BE2C (cell line): ENCODE measurements around the gene PDAP1.
A peak's percentile ranks its signal among the peaks of the same experiment; 100 is the strongest.

ENCODE experiments used
- DNase-seq: peaks from one replicate; pipeline ENCODE4 v3.0.0-alpha.2; 2020
- H3K27me3 ChIP-seq: fragments of 250-450 bp; sonication (Bioruptor Pico); 2 replicates; pipeline ENCODE4 v1.5.1; 2020; ENCODE audit warnings: mild to moderate bottlenecking
- H3K36me3 ChIP-seq: fragments of 250-450 bp; sonication (Bioruptor Pico); 2 replicates; pipeline ENCODE4 v1.5.1; 2020; ENCODE audit warnings: mild to moderate bottlenecking
- H3K4me1 ChIP-seq: fragments of 250-450 bp; sonication (Bioruptor Pico); 2 replicates; pipeline ENCODE4 v1.5.1; 2020
- H3K4me3 ChIP-seq: 2 replicates; pipeline ENCODE4 v1.5.1; 2011; ENCODE audit warnings: low read depth, low read length
- H3K9me3 ChIP-seq: fragments of 250-450 bp; sonication (Bioruptor Pico); 2 replicates; pipeline ENCODE4 v1.5.1; 2020
- TF ChIP-seq, protein P1 (sequence below): IDR thresholded peaks from 2 replicates; pipeline ENCODE4 v1.5.1; 2012; ENCODE audit warnings: mild to moderate bottlenecking, low read depth, low read length

PDAP1 gene

DNA sequence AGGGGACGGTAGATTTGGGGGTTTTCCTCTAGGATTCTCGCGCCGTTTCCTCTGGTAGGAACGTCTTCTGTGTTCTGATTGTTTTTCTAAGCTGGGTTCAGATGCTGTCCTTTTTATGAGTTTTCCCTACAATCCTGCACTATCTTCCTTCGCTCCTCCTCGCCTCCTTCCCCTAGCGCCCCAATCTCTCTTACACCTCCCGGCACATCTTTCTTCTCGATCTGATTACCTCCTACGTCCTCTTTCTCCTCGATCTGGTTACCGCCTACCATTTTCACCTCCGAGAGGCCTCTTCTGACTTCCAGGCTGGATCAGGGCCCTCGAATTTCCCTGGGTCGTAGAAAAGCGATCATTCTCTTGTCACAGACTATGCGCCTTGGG is 785 bp upstream of the PDAP1 start:
- Histone ChIP-seq H3K9me3 (no peaks in the 10 kb centered on the region), H3K4me3 (peak overlapping the region; percentile 79), H3K4me1 (peaks cover 4% of the 10 kb centered on the region; the same call in 1 of the 2 replicates), H3K27me3 (no peaks in the 10 kb centered on the region), H3K36me3 (peaks cover 58% of the 10 kb centered on the region)
- no peak for DNase-seq
- TF ChIP-seq, protein P1, sequence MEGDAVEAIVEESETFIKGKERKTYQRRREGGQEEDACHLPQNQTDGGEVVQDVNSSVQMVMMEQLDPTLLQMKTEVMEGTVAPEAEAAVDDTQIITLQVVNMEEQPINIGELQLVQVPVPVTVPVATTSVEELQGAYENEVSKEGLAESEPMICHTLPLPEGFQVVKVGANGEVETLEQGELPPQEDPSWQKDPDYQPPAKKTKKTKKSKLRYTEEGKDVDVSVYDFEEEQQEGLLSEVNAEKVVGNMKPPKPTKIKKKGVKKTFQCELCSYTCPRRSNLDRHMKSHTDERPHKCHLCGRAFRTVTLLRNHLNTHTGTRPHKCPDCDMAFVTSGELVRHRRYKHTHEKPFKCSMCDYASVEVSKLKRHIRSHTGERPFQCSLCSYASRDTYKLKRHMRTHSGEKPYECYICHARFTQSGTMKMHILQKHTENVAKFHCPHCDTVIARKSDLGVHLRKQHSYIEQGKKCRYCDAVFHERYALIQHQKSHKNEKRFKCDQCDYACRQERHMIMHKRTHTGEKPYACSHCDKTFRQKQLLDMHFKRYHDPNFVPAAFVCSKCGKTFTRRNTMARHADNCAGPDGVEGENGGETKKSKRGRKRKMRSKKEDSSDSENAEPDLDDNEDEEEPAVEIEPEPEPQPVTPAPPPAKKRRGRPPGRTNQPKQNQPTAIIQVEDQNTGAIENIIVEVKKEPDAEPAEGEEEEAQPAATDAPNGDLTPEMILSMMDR, result no peak

DNA sequence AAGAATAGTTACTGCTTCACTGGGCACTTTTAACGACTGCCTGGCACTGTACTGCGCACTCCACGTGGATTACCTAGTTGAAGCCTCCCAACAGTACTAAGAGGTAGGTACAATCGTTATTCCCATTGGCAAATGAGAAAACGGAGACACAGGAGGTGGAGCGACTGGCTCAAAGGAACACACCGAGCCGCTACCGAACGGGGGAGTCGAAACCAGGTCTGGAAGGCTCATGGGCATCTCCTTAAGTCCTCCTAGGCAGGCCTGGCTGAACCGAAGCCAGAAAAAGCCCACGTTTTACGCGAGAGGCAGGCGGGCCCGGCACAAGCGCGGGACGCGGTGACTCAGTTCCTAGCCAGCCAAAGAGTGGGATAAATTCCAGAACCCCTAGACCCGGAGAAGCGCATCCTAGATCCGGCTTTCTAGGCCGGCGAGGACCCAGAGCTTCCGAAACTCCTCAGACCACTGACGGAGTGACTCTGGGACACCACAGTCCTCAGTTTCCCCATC is 472 bp downstream of the PDAP1 start:
- Histone ChIP-seq H3K9me3 (no peaks in the 10 kb centered on the region), H3K4me1 (peaks cover 4% of the 10 kb centered on the region; the same call in 1 of the 2 replicates), H3K27me3 (no peaks in the 10 kb centered on the region), H3K4me3 (peak overlapping the region; percentile 79), H3K36me3 (peaks cover 60% of the 10 kb centered on the region)
- TF ChIP-seq, protein P1, result no peak
- DNase-seq, result no peak

GRCh38 chr7:99406557-99406956 is 1.8 kb downstream of the PDAP1 start:
- no peak for DNase-seq
- Histone ChIP-seq H3K27me3 (no peaks in the 10 kb centered on the region), H3K4me3 (peak overlapping the region; percentile 79), H3K9me3 (no peaks in the 10 kb centered on the region), H3K36me3 (peaks cover 59% of the 10 kb centered on the region), H3K4me1 (peaks cover 4% of the 10 kb centered on the region; the same call in 1 of the 2 replicates)
- TF ChIP-seq, protein P1, result no peak

DNA sequence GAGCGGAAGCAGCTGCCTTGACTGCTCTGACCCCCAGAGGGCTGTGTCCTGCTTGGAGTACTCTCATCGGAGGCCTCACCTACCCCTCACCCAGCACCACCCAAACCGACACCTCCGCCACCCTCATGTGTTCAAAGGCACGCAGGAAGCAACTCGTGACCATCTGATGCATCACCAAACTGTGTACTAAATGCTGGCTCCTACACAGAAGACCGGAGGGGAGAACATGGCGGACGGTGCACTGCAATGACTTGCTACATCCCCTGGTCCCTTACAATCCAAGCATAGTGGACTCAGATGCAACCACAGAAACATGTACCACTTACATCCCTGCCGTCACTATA is 3.4 kb downstream of the PDAP1 start:
- TF ChIP-seq, protein P1, result no peak
- Histone ChIP-seq H3K4me3 (no peak overlapping the region), H3K36me3 (peaks cover 58% of the 10 kb centered on the region), H3K9me3 (no peaks in the 10 kb centered on the region), H3K4me1 (peaks cover 4% of the 10 kb centered on the region; the same call in 1 of the 2 replicates), H3K27me3 (no peaks in the 10 kb centered on the region)
- no peak for DNase-seq

GRCh38 chr7:99404235-99404976 is 4.0 kb downstream of the PDAP1 start:
- Histone ChIP-seq H3K27me3 (no peaks in the 10 kb centered on the region), H3K9me3 (no peaks in the 10 kb centered on the region), H3K36me3 (peaks cover 62% of the 10 kb centered on the region), H3K4me1 (peaks cover 4% of the 10 kb centered on the region; the same call in 1 of the 2 replicates), H3K4me3 (no peak overlapping the region)
- TF ChIP-seq, protein P1, result no peak
- DNase-seq, result no peak

DNA sequence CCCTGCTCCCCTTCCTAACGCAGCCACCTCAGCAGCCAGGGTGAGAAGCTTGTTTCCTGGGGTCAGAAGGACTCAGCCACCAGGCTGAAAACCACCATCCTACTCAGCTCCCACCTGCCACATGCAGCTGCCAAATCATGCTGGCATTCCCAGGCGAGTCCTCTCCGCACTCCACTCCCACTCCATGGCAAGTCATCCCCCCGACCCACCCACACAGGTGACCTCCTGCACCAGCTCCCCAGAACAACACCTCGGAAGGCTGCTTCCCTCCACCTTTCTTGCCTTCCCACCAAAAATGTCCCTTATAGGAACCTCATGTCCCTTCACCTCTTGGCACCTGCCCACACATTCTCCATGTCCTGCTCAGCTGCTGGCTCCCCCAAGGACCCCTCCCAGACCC is 4.6 kb downstream of the PDAP1 start:
- Histone ChIP-seq H3K9me3 (no peaks in the 10 kb centered on the region), H3K4me3 (no peak overlapping the region), H3K27me3 (no peaks in the 10 kb centered on the region), H3K36me3 (peaks cover 68% of the 10 kb centered on the region), H3K4me1 (peaks cover 4% of the 10 kb centered on the region; the same call in 1 of the 2 replicates)
- TF ChIP-seq, protein P1, result no peak
- no peak for DNase-seq
